Stimulated activated CD8-positive, alpha-beta memory T cell treated with anti-CD3 and anti-CD28 coated beads, Interleukin-12 subunit alpha, Interleukin-12 subunit beta, amount 100 ng/mL, for 4 hours (primary cell): ENCODE data around the gene MDGA2.

Source experiments
- DNase-seq: peaks from one replicate; pipeline ENCODE4 v3.0.0-alpha.2; 2020; ENCODE audit warnings: low read depth

MDGA2 gene

GRCh38 chr14:47619392-47619791 lies 56.0 kb downstream of the MDGA2 start:
- no peak for DNase-seq

- DNase-seq, result no peak
Measured at GRCh38 chr14:47606566-47606965, 68.8 kb downstream of the MDGA2 start.

GRCh38 chr14:47596860-47597259 lies 78.5 kb downstream of the MDGA2 start:
- no peak for DNase-seq

- DNase-seq, result no peak
Measured at GRCh38 chr14:47596232-47596631, 79.2 kb downstream of the MDGA2 start.

GRCh38 chr14:47595552-47595951 lies 79.9 kb downstream of the MDGA2 start:
- no peak for DNase-seq

GRCh38 chr14:47590767-47591495 lies 84.5 kb downstream of the MDGA2 start:
- DNase-seq, result no peak

- no peak for DNase-seq
Measured at GRCh38 chr14:47585447-47585846, 90.0 kb downstream of the MDGA2 start.

- DNase-seq, result no peak
Measured at GRCh38 chr14:47567273-47567672, 108.1 kb downstream of the MDGA2 start.

GRCh38 chr14:47557894-47558293 lies 117.5 kb downstream of the MDGA2 start:
- no peak for DNase-seq

GRCh38 chr14:47555333-47555732 lies 120.1 kb downstream of the MDGA2 start:
- no peak for DNase-seq

- DNase-seq, result no peak
Measured at GRCh38 chr14:47549886-47550285, 125.5 kb downstream of the MDGA2 start.

- no peak for DNase-seq
Measured at GRCh38 chr14:47543459-47543858, 131.9 kb downstream of the MDGA2 start.

- DNase-seq, result no peak
Measured at GRCh38 chr14:47541662-47542061, 133.7 kb downstream of the MDGA2 start.

GRCh38 chr14:47539031-47539461 lies 136.4 kb downstream of the MDGA2 start:
- DNase-seq, result no peak

- no peak for DNase-seq
Measured at GRCh38 chr14:47536341-47536740, 139.1 kb downstream of the MDGA2 start.

- DNase-seq, result no peak
Measured at GRCh38 chr14:47526591-47527244, 148.7 kb downstream of the MDGA2 start.

- DNase-seq, result no peak
Measured at GRCh38 chr14:47524524-47524923, 150.9 kb downstream of the MDGA2 start.

- DNase-seq, result no peak
Measured at GRCh38 chr14:47520382-47520781, 155.0 kb downstream of the MDGA2 start.

- DNase-seq, result no peak
Measured at GRCh38 chr14:47511829-47512228, 163.6 kb downstream of the MDGA2 start.

GRCh38 chr14:47509957-47510356 lies 165.4 kb downstream of the MDGA2 start:
- no peak for DNase-seq

- DNase-seq, result no peak
Measured at GRCh38 chr14:47507861-47508260, 167.5 kb downstream of the MDGA2 start.

GRCh38 chr14:47500369-47500768 lies 175.0 kb downstream of the MDGA2 start:
- no peak for DNase-seq

- no peak for DNase-seq
Measured at GRCh38 chr14:47490766-47491165, 184.6 kb downstream of the MDGA2 start.

GRCh38 chr14:47490353-47490752 lies 185.1 kb downstream of the MDGA2 start:
- DNase-seq, result no peak
